Activated CD8-positive, alpha-beta memory T cell treated with anti-CD3 and anti-CD28 coated beads for 48 hours (primary cell): Measurements from ENCODE around the gene OSGEP.

Experiments
- DNase-seq, 3 experiments: peaks; one replicate each; pipeline ENCODE4 v3.0.0-alpha.2; 2020; ENCODE audit warnings: low read depth in 2 of 3, low spot score in 2 of 3

Gene OSGEP

DNA sequence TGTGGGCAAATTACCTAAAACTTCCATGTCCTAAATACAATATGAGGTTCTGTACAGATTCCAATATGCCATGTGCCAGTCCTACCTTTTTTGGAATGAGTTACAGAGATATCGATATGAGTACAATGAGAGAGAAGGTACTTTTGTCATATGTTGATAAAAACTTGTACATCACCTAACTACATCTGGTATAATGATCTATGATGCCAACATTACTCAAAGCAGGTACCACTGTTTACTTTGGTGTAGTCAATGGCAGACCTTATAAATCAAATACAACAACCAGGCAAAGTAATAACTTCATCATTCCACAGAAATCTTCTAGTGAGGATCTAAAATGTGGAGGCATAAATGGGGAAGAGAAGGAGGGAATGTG is 54.0 kb downstream of the OSGEP start:
- DNase-seq: no peak

DNA sequence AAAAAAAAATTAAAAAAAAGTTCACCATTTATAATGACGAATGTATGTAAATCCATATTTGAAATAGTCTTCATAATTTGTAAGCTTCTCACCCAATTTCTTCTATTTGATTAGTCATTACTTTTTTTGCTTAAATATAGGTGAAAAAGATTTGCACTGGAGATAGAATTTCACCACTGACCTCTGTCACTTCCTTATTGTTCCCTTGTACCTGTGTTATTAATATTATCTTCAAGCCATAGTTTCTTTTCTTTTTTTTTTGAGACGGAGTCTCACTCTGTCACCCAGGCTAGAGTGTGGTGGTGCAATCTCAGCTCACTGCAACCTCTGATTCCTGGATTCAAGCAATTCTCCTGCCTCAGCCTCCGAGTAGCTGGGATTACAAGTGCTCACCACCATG is 57.1 kb downstream of the OSGEP start:
- DNase-seq: no peak
